Measurements from ENCODE around the gene ATP6V1A. TPM values are rescaled to one million over a fixed set of nuclear protein-coding genes. Genes with fewer than 3 reads are reported as not detected.

The ATP6V1A gene
- total and polyA plus RNA-seq, 2 experiments from 2014 or later, result 62.3 to 87.2 TPM

GRCh38 chr3:113717308-113717707, 29.5 kb upstream of the ATP6V1A start:
- WGBS (ENCODE audit: low lambda C conversion rate, missing lambda C conversion rate), result 96% methylated on average over 3 of the region's 3 CpGs
- no peaks in the 10 kb centered on the region for H3K9me2 ChIP-seq (replicated peaks; ENCODE audit: insufficient read depth)
- H4K20me1 ChIP-seq (ENCODE audit: insufficient read depth, poor library complexity, severe bottlenecking), result no peaks in the 10 kb centered on the region
- no peak overlapping the region for H3K27ac ChIP-seq
- H3K36me3 ChIP-seq (replicated peaks; ENCODE audit: insufficient read depth, low read depth), result no peaks in the 10 kb centered on the region
- no peaks in the 10 kb centered on the region for H3K4me1 ChIP-seq (ENCODE audit: insufficient read depth)
- no peaks in the 10 kb centered on the region for H3K79me2 ChIP-seq
- H3K9me3 ChIP-seq (ENCODE audit: low read depth), result no peaks in the 10 kb centered on the region
- H3K4me2 ChIP-seq, result no peak overlapping the region
- no peak for DNase-seq (ENCODE audit: low spot score)
- H3K4me3 ChIP-seq, result no peak overlapping the region
- no peak overlapping the region for H2AFZ ChIP-seq
- TF ChIP-seq EZH2phosphoT487 (IDR thresholded peaks at IDR 0.05; ENCODE audit: low read depth, severe bottlenecking, unreplicated experiment) (no peak), EZH2 (IDR thresholded peaks at IDR 0.05; ENCODE audit: borderline replicate concordance) (no peak), CTCF (IDR thresholded peaks at IDR 0.05; ENCODE audit: poor library complexity) (no peak)
- H3K27me3 ChIP-seq, result no peaks in the 10 kb centered on the region

GRCh38 chr3:113717818-113718217, 29.0 kb upstream of the ATP6V1A start:
- no peak overlapping the region for H3K4me3 ChIP-seq
- H3K4me1 ChIP-seq (ENCODE audit: insufficient read depth), result no peaks in the 10 kb centered on the region
- H3K9me2 ChIP-seq (replicated peaks; ENCODE audit: insufficient read depth), result no peaks in the 10 kb centered on the region
- TF ChIP-seq EZH2 (IDR thresholded peaks at IDR 0.05; ENCODE audit: borderline replicate concordance) (no peak), EZH2phosphoT487 (IDR thresholded peaks at IDR 0.05; ENCODE audit: low read depth, severe bottlenecking, unreplicated experiment) (no peak), CTCF (IDR thresholded peaks at IDR 0.05; ENCODE audit: poor library complexity) (no peak)
- no peaks in the 10 kb centered on the region for H3K27me3 ChIP-seq
- H3K4me2 ChIP-seq, result no peak overlapping the region
- H3K36me3 ChIP-seq (replicated peaks; ENCODE audit: insufficient read depth, low read depth), result no peaks in the 10 kb centered on the region
- H3K9me3 ChIP-seq (ENCODE audit: low read depth), result no peaks in the 10 kb centered on the region
- no peaks in the 10 kb centered on the region for H4K20me1 ChIP-seq (ENCODE audit: insufficient read depth, poor library complexity, severe bottlenecking)
- no peak for DNase-seq (ENCODE audit: low spot score)
- H3K79me2 ChIP-seq, result no peaks in the 10 kb centered on the region
- no peak overlapping the region for H2AFZ ChIP-seq
- no peak overlapping the region for H3K27ac ChIP-seq
- 99% methylated on average over 3 of the region's 3 CpGs for WGBS (ENCODE audit: low lambda C conversion rate, missing lambda C conversion rate)

- Histone ChIP-seq H3K9me2 (replicated peaks; ENCODE audit: insufficient read depth) (no peaks in the 10 kb centered on the region), H3K4me2 (no peak overlapping the region), H3K27ac (no peak overlapping the region), H3K9me3 (ENCODE audit: low read depth) (no peaks in the 10 kb centered on the region), H4K20me1 (ENCODE audit: insufficient read depth, poor library complexity, severe bottlenecking) (no peaks in the 10 kb centered on the region), H3K36me3 (replicated peaks; ENCODE audit: insufficient read depth, low read depth) (no peaks in the 10 kb centered on the region), H3K4me3 (no peak overlapping the region), H3K79me2 (peaks cover 7% of the 10 kb centered on the region), H3K4me1 (ENCODE audit: insufficient read depth) (no peaks in the 10 kb centered on the region), H2AFZ (no peak overlapping the region), H3K27me3 (no peaks in the 10 kb centered on the region)
- WGBS (ENCODE audit: low lambda C conversion rate, missing lambda C conversion rate), result 100% methylated on average over 1 of the region's 1 CpG
- TF ChIP-seq EZH2 (IDR thresholded peaks at IDR 0.05; ENCODE audit: borderline replicate concordance) (no peak), CTCF (IDR thresholded peaks at IDR 0.05; ENCODE audit: poor library complexity) (no peak), EZH2phosphoT487 (IDR thresholded peaks at IDR 0.05; ENCODE audit: low read depth, severe bottlenecking, unreplicated experiment) (no peak)
- DNase-seq (ENCODE audit: low spot score), result no peak
These were observed 27.5 kb upstream of the ATP6V1A start for GRCh38 chr3:113719294-113719693.

- 86% methylated on average over 2 of the region's 2 CpGs for WGBS (ENCODE audit: low lambda C conversion rate, missing lambda C conversion rate)
These were observed 27.1 kb upstream of the ATP6V1A start for GRCh38 chr3:113719758-113720157.

More at GRCh38 chr3:113719758-113720157, 27.1 kb upstream of the ATP6V1A start:
- H3K4me1 ChIP-seq (ENCODE audit: insufficient read depth), result no peaks in the 10 kb centered on the region
- no peak overlapping the region for H3K4me3 ChIP-seq
- no peaks in the 10 kb centered on the region for H4K20me1 ChIP-seq (ENCODE audit: insufficient read depth, poor library complexity, severe bottlenecking)
- TF ChIP-seq EZH2 (IDR thresholded peaks at IDR 0.05; ENCODE audit: borderline replicate concordance), result no peak
- no peak for TF ChIP-seq EZH2phosphoT487 (IDR thresholded peaks at IDR 0.05; ENCODE audit: low read depth, severe bottlenecking, unreplicated experiment)
- H2AFZ ChIP-seq, result no peak overlapping the region
- H3K27me3 ChIP-seq, result no peaks in the 10 kb centered on the region
- no peak overlapping the region for H3K4me2 ChIP-seq
- H3K9me2 ChIP-seq (replicated peaks; ENCODE audit: insufficient read depth), result no peaks in the 10 kb centered on the region
- peaks cover 10% of the 10 kb centered on the region for H3K79me2 ChIP-seq
- H3K9me3 ChIP-seq (ENCODE audit: low read depth), result no peaks in the 10 kb centered on the region
- no peaks in the 10 kb centered on the region for H3K36me3 ChIP-seq (replicated peaks; ENCODE audit: insufficient read depth, low read depth)
- no peak overlapping the region for H3K27ac ChIP-seq
- no peak for DNase-seq (ENCODE audit: low spot score)
